GM20000 (cell line): ENCODE data around the gene ANGPTL5.

Source experiments
- DNase-seq: peaks from one replicate; pipeline ENCODE4 v3.0.0; 2012; ENCODE audit warnings: low spot score
- CTCF ChIP-seq: IDR thresholded peaks from 2 replicates; pipeline ENCODE4 v1.5.1; 2012; ENCODE audit warnings: mild to moderate bottlenecking, control low read depth; ENCODE audit errors: extremely low read depth, missing control alignments

ANGPTL5 gene

GRCh38 chr11:101889767-101890166 is 26.6 kb downstream of the ANGPTL5 start:
- DNase-seq = no peak
- TF ChIP-seq CTCF = no peak

- no peak for TF ChIP-seq CTCF
- DNase-seq = no peak
Observed at GRCh38 chr11:101885631-101886030, 30.7 kb downstream of the ANGPTL5 start.

GRCh38 chr11:101881586-101881985 is 34.7 kb downstream of the ANGPTL5 start:
- no peak for TF ChIP-seq CTCF
- DNase-seq = no peak

GRCh38 chr11:101880222-101880621 is 36.1 kb downstream of the ANGPTL5 start:
- DNase-seq = peak; percentile 15

GRCh38 chr11:101872171-101872882 is 44.0 kb downstream of the ANGPTL5 start:
- DNase-seq = no peak
- TF ChIP-seq CTCF = no peak

More at GRCh38 chr11:101880222-101880621, 36.1 kb downstream of the ANGPTL5 start:
- peak; percentile 8 for TF ChIP-seq CTCF

- no peak for DNase-seq
- no peak for TF ChIP-seq CTCF
Observed at GRCh38 chr11:101870510-101870909, 45.8 kb downstream of the ANGPTL5 start.

GRCh38 chr11:101867951-101868350 is 48.4 kb downstream of the ANGPTL5 start:
- no peak for TF ChIP-seq CTCF
- DNase-seq = no peak
